WI38 (cell line): Measurements from ENCODE around the gene FFAR4.

Experiments
- H3K4me3 ChIP-seq: 2 replicates; pipeline ENCODE4 v1.5.1; 2011; ENCODE audit warnings: low read depth, mild to moderate bottlenecking, control low read depth, low read length
- CTCF ChIP-seq: IDR thresholded peaks from 2 replicates; pipeline ENCODE4 v1.5.1; 2012; ENCODE audit warnings: low read depth, mild to moderate bottlenecking, control low read depth, low read length

FFAR4 gene

GRCh38 chr10:93630625-93631557, 64.4 kb downstream of the FFAR4 start:
- TF ChIP-seq CTCF: no peak
- H3K4me3 ChIP-seq: no peak overlapping the region
